ENCODE results near the gene LCA5L. TPM values are rescaled to one million over a fixed set of nuclear protein-coding genes. Genes with fewer than 3 reads are reported as not detected.

LCA5L gene
- total and polyA plus RNA-seq, 12 donors, result 0.21 to 2.1 (median 0.78) TPM

GRCh38 chr21:39468559-39468958, 23.0 kb upstream of the LCA5L start:
- Histone ChIP-seq H3K4me3 (no peak overlapping the region), H3K36me3 (peaks cover 0 to 11% (median 0%) of the 10 kb centered on the region in 9 donors), H3K9me3 (no peaks in the 10 kb centered on the region), H3K27me3 (no peaks in the 10 kb centered on the region), H3K27ac (no peak overlapping the region), H3K4me1 (no peaks in the 10 kb centered on the region)
- DNase-seq (no peak), ATAC-seq (no peak)
- WGBS, 2 donors, result 80 to 90% methylated on average over 1 of the region's 1 CpG
- intact Hi-C loops (cut with DNase I), result no loop called here
- TF ChIP-seq CTCF (IDR thresholded peaks at IDR 0.05), result no peak

- peaks cover 0 to 19% (median 0%) of the 10 kb centered on the region in 9 donors for H3K36me3 ChIP-seq
- DNase-seq (no peak), ATAC-seq (no peak)
- WGBS, 2 donors, result 41 to 63% methylated on average over 3 of the region's 3 CpGs
- intact Hi-C loops (cut with DNase I), result no loop called here
- no peaks in the 10 kb centered on the region for H3K4me1 ChIP-seq
- H3K27me3 ChIP-seq, result no peaks in the 10 kb centered on the region
- no peak overlapping the region for H3K27ac ChIP-seq
- H3K4me3 ChIP-seq, result no peak overlapping the region
- no peak for TF ChIP-seq CTCF (IDR thresholded peaks at IDR 0.05)
- H3K9me3 ChIP-seq, result no peaks in the 10 kb centered on the region
Measured at GRCh38 chr21:39467746-39468145, 22.2 kb upstream of the LCA5L start.

GRCh38 chr21:39466584-39466983, 21.0 kb upstream of the LCA5L start:
- Histone ChIP-seq H3K9me3 (no peaks in the 10 kb centered on the region), H3K4me1 (no peaks in the 10 kb centered on the region), H3K4me3 (no peak overlapping the region), H3K27ac (no peak overlapping the region), H3K36me3 (peaks cover 0 to 21% (median 0%) of the 10 kb centered on the region in 9 donors), H3K27me3 (no peaks in the 10 kb centered on the region)
- ATAC-seq (no peak), DNase-seq (no peak)
- no peak for TF ChIP-seq CTCF (IDR thresholded peaks at IDR 0.05)
- intact Hi-C loops (cut with DNase I), result no loop called here

GRCh38 chr21:39463308-39463707, 17.7 kb upstream of the LCA5L start:
- Histone ChIP-seq H3K4me3 (no peak overlapping the region), H3K9me3 (no peaks in the 10 kb centered on the region), H3K27me3 (no peaks in the 10 kb centered on the region), H3K4me1 (no peaks in the 10 kb centered on the region), H3K36me3 (peaks cover 0 to 21% (median 0%) of the 10 kb centered on the region in 9 donors), H3K27ac (no peak overlapping the region)
- no peak for TF ChIP-seq CTCF (IDR thresholded peaks at IDR 0.05)
- ATAC-seq (no peak), DNase-seq (no peak)
- 79 to 80% methylated on average over 3 of the region's 3 CpGs for WGBS, 2 donors
- intact Hi-C loops (cut with DNase I), result no loop called here
